ENCODE data around the gene PHACTR1.

PHACTR1 gene

GRCh38 chr6:12896208-12896733 is 179.7 kb downstream of the PHACTR1 start:
- H3K27ac ChIP-seq = no peak overlapping the region
- no peak overlapping the region for H3K9ac ChIP-seq
- no peaks in the 10 kb centered on the region for H3K27me3 ChIP-seq
- TF ChIP-seq Cebpa-rat (IDR thresholded peaks at IDR 0.05) = no peak
- no peaks in the 10 kb centered on the region for H4K20me1 ChIP-seq
- H3K4me3 ChIP-seq = no peak overlapping the region
- no peaks in the 10 kb centered on the region for H3K36me3 ChIP-seq
- H3K4me1 ChIP-seq = peaks cover 10 to 54% (median 42%) of the 10 kb centered on the region in 10 experiments
- peak overlapping the region in 5 of 11 experiments; percentile 7 to 41 (median 35); a peak in 9 of 22 replicates for H3K4me2 ChIP-seq
- peaks cover 10 to 14% (median 11%) of the 10 kb centered on the region in 11 experiments for H3K9me3 ChIP-seq (replicated peaks in 1 of 11)

GRCh38 chr6:12898603-12899002 is 182.0 kb downstream of the PHACTR1 start:
- Histone ChIP-seq H3K36me3 (no peaks in the 10 kb centered on the region), H3K9me3 (replicated peaks in 1 of 11) (no peaks in the 10 kb centered on the region), H3K9ac (no peak overlapping the region), H3K4me1 (peaks cover 14 to 40% (median 33%) of the 10 kb centered on the region in 10 experiments), H3K4me2 (peak overlapping the region in 2 of 11 experiments; percentile 1 to 46; a peak in 1 of 22 replicates), H3K27me3 (no peaks in the 10 kb centered on the region), H3K27ac (no peak overlapping the region), H4K20me1 (no peaks in the 10 kb centered on the region), H3K4me3 (no peak overlapping the region)
- TF ChIP-seq Cebpa-rat (IDR thresholded peaks at IDR 0.05) = no peak

GRCh38 chr6:12899046-12899833 is 182.7 kb downstream of the PHACTR1 start:
- Histone ChIP-seq H4K20me1 (no peaks in the 10 kb centered on the region), H3K36me3 (no peaks in the 10 kb centered on the region), H3K27me3 (no peaks in the 10 kb centered on the region), H3K27ac (no peak overlapping the region), H3K4me2 (peak overlapping the region in 7 of 11 experiments; percentile 16 to 46 (median 24); a peak in 6 of 22 replicates), H3K9me3 (replicated peaks in 1 of 11) (no peaks in the 10 kb centered on the region), H3K4me1 (peaks cover 13 to 36% (median 28%) of the 10 kb centered on the region in 10 experiments), H3K9ac (no peak overlapping the region), H3K4me3 (no peak overlapping the region)
- no peak for TF ChIP-seq Cebpa-rat (IDR thresholded peaks at IDR 0.05)

GRCh38 chr6:12903246-12903645 is 186.7 kb downstream of the PHACTR1 start:
- H3K27ac ChIP-seq = peak overlapping the region in 2 of 11 experiments; percentile 16 to 42; a peak in 1 of 22 replicates
- TF ChIP-seq Cebpa-rat (IDR thresholded peaks at IDR 0.05) = no peak
- no peaks in the 10 kb centered on the region for H4K20me1 ChIP-seq
- no peaks in the 10 kb centered on the region for H3K9me3 ChIP-seq (replicated peaks in 1 of 11)
- H3K9ac ChIP-seq = no peak overlapping the region
- H3K4me2 ChIP-seq = peak overlapping the region in 6 of 11 experiments; percentile 2 to 75 (median 41); a peak in 11 of 22 replicates
- H3K4me1 ChIP-seq = peaks cover 11 to 19% (median 14%) of the 10 kb centered on the region in 10 experiments; a peak in 18 of 20 replicates
- no peaks in the 10 kb centered on the region for H3K36me3 ChIP-seq
- H3K27me3 ChIP-seq = no peaks in the 10 kb centered on the region
- no peak overlapping the region for H3K4me3 ChIP-seq

GRCh38 chr6:12909833-12910232 is 193.3 kb downstream of the PHACTR1 start:
- Histone ChIP-seq H3K4me2 (no peak overlapping the region), H3K9ac (no peak overlapping the region), H3K27me3 (no peaks in the 10 kb centered on the region), H3K4me1 (0 out of 20 replicates have a peak, but pooled peaks cover 0 to 6% (median 0%) of the 10 kb centered on the region in 10 experiments), H3K9me3 (replicated peaks in 1 of 11) (no peaks in the 10 kb centered on the region), H3K4me3 (no peak overlapping the region), H3K36me3 (no peaks in the 10 kb centered on the region), H4K20me1 (no peaks in the 10 kb centered on the region), H3K27ac (no peak overlapping the region)
- no peak for TF ChIP-seq Cebpa-rat (IDR thresholded peaks at IDR 0.05)

GRCh38 chr6:12911427-12911826 is 194.9 kb downstream of the PHACTR1 start:
- Histone ChIP-seq H3K4me3 (no peak overlapping the region), H3K9me3 (replicated peaks in 1 of 11) (no peaks in the 10 kb centered on the region), H3K27ac (no peak overlapping the region), H3K4me1 (peaks cover 0 to 11% (median 0%) of the 10 kb centered on the region in 10 experiments; a peak in 1 of 20 replicates), H3K9ac (no peak overlapping the region), H3K27me3 (no peaks in the 10 kb centered on the region), H4K20me1 (no peaks in the 10 kb centered on the region), H3K4me2 (no peak overlapping the region), H3K36me3 (no peaks in the 10 kb centered on the region)
- TF ChIP-seq Cebpa-rat (IDR thresholded peaks at IDR 0.05) = no peak

GRCh38 chr6:12913201-12913600 is 196.6 kb downstream of the PHACTR1 start:
- H3K4me2 ChIP-seq = no peak overlapping the region
- no peak overlapping the region for H3K4me3 ChIP-seq
- no peaks in the 10 kb centered on the region for H3K9me3 ChIP-seq (replicated peaks in 1 of 11)
- no peak overlapping the region for H3K27ac ChIP-seq
- no peaks in the 10 kb centered on the region for H4K20me1 ChIP-seq
- TF ChIP-seq Cebpa-rat (IDR thresholded peaks at IDR 0.05) = no peak
- H3K27me3 ChIP-seq = no peaks in the 10 kb centered on the region
- no peaks in the 10 kb centered on the region for H3K36me3 ChIP-seq
- no peak overlapping the region for H3K9ac ChIP-seq
- H3K4me1 ChIP-seq = peaks cover 0 to 5% (median 0%) of the 10 kb centered on the region in 10 experiments; a peak in 1 of 20 replicates

- H3K36me3 ChIP-seq = no peaks in the 10 kb centered on the region
- H3K27me3 ChIP-seq = no peaks in the 10 kb centered on the region
These were observed 199.4 kb downstream of the PHACTR1 start for GRCh38 chr6:12916006-12916405.

GRCh38 chr6:12916420-12917136 is 200.0 kb downstream of the PHACTR1 start:
- Histone ChIP-seq H3K9ac (no peak overlapping the region), H3K9me3 (replicated peaks in 1 of 11) (no peaks in the 10 kb centered on the region), H3K27ac (no peak overlapping the region), H3K27me3 (no peaks in the 10 kb centered on the region), H3K4me3 (no peak overlapping the region), H3K4me2 (no peak overlapping the region), H3K36me3 (no peaks in the 10 kb centered on the region), H3K4me1 (peaks cover 0 to 5% (median 0%) of the 10 kb centered on the region in 10 experiments; a peak in 1 of 20 replicates), H4K20me1 (no peaks in the 10 kb centered on the region)
- no peak for TF ChIP-seq Cebpa-rat (IDR thresholded peaks at IDR 0.05)

More at GRCh38 chr6:12916006-12916405, 199.4 kb downstream of the PHACTR1 start:
- H3K27ac ChIP-seq = no peak overlapping the region
- H3K9me3 ChIP-seq (replicated peaks in 1 of 11) = no peaks in the 10 kb centered on the region
- H3K4me2 ChIP-seq = 0 out of 22 replicates have a peak overlapping the region, but pooled peaks of 1 of the 11 experiments have one; percentile 7
- H3K9ac ChIP-seq = no peak overlapping the region
- H3K4me3 ChIP-seq = no peak overlapping the region
- no peak for TF ChIP-seq Cebpa-rat (IDR thresholded peaks at IDR 0.05)
- H3K4me1 ChIP-seq = peaks cover 0 to 5% (median 0%) of the 10 kb centered on the region in 10 experiments; a peak in 1 of 20 replicates
- H4K20me1 ChIP-seq = no peaks in the 10 kb centered on the region
